Central memory CD8-positive, alpha-beta T cell (primary cell): ENCODE data around the gene S100A9.
"Not testable (repeated sequence)": the region's sequence is repeated elsewhere in the genome, so short reads cannot be mapped to it uniquely, and the experiment has no call there.

Experiments used
- ATAC-seq: fragments of 150-1000 bp; cut with Tn5 transposase; replicated peaks from 2 replicates; pipeline ENCODE4 v1.10.0; 2022; ENCODE audit warnings: mild to moderate bottlenecking, moderate FRiP score, moderate number of reproducible peaks; ENCODE audit not compliant: poor library complexity, severe bottlenecking; ENCODE audit errors: extremely low read depth
- DNase-seq, 2 donors: peaks; one replicate each; pipeline ENCODE4 v3.0.0; 2021; ENCODE audit warnings: low spot score in 2 of 2
- H3K27ac Mint-ChIP-seq: one replicate; pipeline ENCODE4 v1.8.0; 2022; ENCODE audit warnings: low read depth, mild to moderate bottlenecking, moderate library complexity, mixed read lengths
- H3K27me3 Mint-ChIP-seq: one replicate; pipeline ENCODE4 v1.8.0; 2022; ENCODE audit warnings: mixed read lengths
- H3K36me3 Mint-ChIP-seq: one replicate; pipeline ENCODE4 v1.8.0; 2022; ENCODE audit warnings: mild to moderate bottlenecking, moderate library complexity, mixed read lengths; ENCODE audit not compliant: insufficient read depth
- H3K4me1 Mint-ChIP-seq: one replicate; pipeline ENCODE4 v1.8.0; 2022; ENCODE audit warnings: mixed read lengths
- H3K4me3 Mint-ChIP-seq: one replicate; pipeline ENCODE4 v1.8.0; 2022; ENCODE audit warnings: mild to moderate bottlenecking, moderate library complexity, mixed read lengths
- H3K9me3 Mint-ChIP-seq: one replicate; pipeline ENCODE4 v1.8.0; 2022; ENCODE audit warnings: mixed read lengths

Gene S100A9

GRCh38 chr1:153337980-153338853 lies 19.4 kb upstream of the S100A9 start:
- DNase-seq, result no peak
- no peak overlapping the region for H3K27ac Mint-ChIP-seq
- H3K4me3 Mint-ChIP-seq, result no peak overlapping the region
- H3K36me3 Mint-ChIP-seq, result no peaks in the 10 kb centered on the region
- H3K4me1 Mint-ChIP-seq, result peaks cover 4% of the 10 kb centered on the region
- no peak for ATAC-seq
- H3K27me3 Mint-ChIP-seq, result peaks cover 54% of the 10 kb centered on the region
- H3K9me3 Mint-ChIP-seq, result no peaks in the 10 kb centered on the region

- Mint-ChIP-seq H3K4me3 (no peak overlapping the region), H3K36me3 (no peaks in the 10 kb centered on the region), H3K4me1 (peaks cover 10% of the 10 kb centered on the region), H3K27me3 (peaks cover 63% of the 10 kb centered on the region), H3K27ac (no peak overlapping the region), H3K9me3 (no peaks in the 10 kb centered on the region)
- ATAC-seq (no peak), DNase-seq (peak in 1 of 2 donors; percentile 7)
Observed at GRCh38 chr1:153339802-153340201, 17.9 kb upstream of the S100A9 start.

- no peak for ATAC-seq
- Mint-ChIP-seq H3K4me1 (peaks cover 12% of the 10 kb centered on the region), H3K4me3 (no peak overlapping the region), H3K27me3 (peaks cover 68% of the 10 kb centered on the region), H3K27ac (no peak overlapping the region), H3K9me3 (no peaks in the 10 kb centered on the region), H3K36me3 (no peaks in the 10 kb centered on the region)
- peak in 1 of 2 donors; percentile 8 for DNase-seq
Observed at GRCh38 chr1:153340356-153340755, 17.3 kb upstream of the S100A9 start.

GRCh38 chr1:153341431-153341934 lies 16.2 kb upstream of the S100A9 start:
- Mint-ChIP-seq H3K27me3 (peaks cover 80% of the 10 kb centered on the region), H3K36me3 (no peaks in the 10 kb centered on the region), H3K27ac (no peak overlapping the region), H3K4me1 (peaks cover 23% of the 10 kb centered on the region), H3K9me3 (no peaks in the 10 kb centered on the region), H3K4me3 (no peak overlapping the region)
- DNase-seq (peak in 1 of 2 donors; percentile 5), ATAC-seq (no peak)

GRCh38 chr1:153342178-153342577 lies 15.5 kb upstream of the S100A9 start:
- Mint-ChIP-seq H3K27me3 (peaks cover 86% of the 10 kb centered on the region), H3K9me3 (no peaks in the 10 kb centered on the region), H3K4me3 (no peak overlapping the region), H3K27ac (no peak overlapping the region), H3K36me3 (no peaks in the 10 kb centered on the region), H3K4me1 (peaks cover 26% of the 10 kb centered on the region)
- DNase-seq (no peak), ATAC-seq (no peak)

GRCh38 chr1:153343040-153343681 lies 14.5 kb upstream of the S100A9 start:
- no peak for ATAC-seq
- no peak overlapping the region for H3K27ac Mint-ChIP-seq

GRCh38 chr1:153343811-153344717 lies 13.6 kb upstream of the S100A9 start:
- Mint-ChIP-seq H3K4me3 (no peak overlapping the region), H3K9me3 (no peaks in the 10 kb centered on the region), H3K27me3 (peaks cover 86% of the 10 kb centered on the region), H3K36me3 (no peaks in the 10 kb centered on the region), H3K4me1 (peaks cover 26% of the 10 kb centered on the region), H3K27ac (no peak overlapping the region)
- ATAC-seq (no peak), DNase-seq (no peak)

More at GRCh38 chr1:153343040-153343681, 14.5 kb upstream of the S100A9 start:
- H3K27me3 Mint-ChIP-seq, result peaks cover 86% of the 10 kb centered on the region
- H3K36me3 Mint-ChIP-seq, result no peaks in the 10 kb centered on the region
- H3K9me3 Mint-ChIP-seq, result no peaks in the 10 kb centered on the region
- H3K4me1 Mint-ChIP-seq, result peaks cover 26% of the 10 kb centered on the region
- DNase-seq, result no peak
- H3K4me3 Mint-ChIP-seq, result no peak overlapping the region

GRCh38 chr1:153344718-153345025 lies 13.0 kb upstream of the S100A9 start:
- H3K27ac Mint-ChIP-seq, result no peak overlapping the region
- ATAC-seq (no peak), DNase-seq (peak in 1 of 2 donors; percentile 4)
- H3K36me3 Mint-ChIP-seq, result no peaks in the 10 kb centered on the region
- no peak overlapping the region for H3K4me3 Mint-ChIP-seq
- no peaks in the 10 kb centered on the region for H3K9me3 Mint-ChIP-seq
- peaks cover 91% of the 10 kb centered on the region for H3K27me3 Mint-ChIP-seq
- H3K4me1 Mint-ChIP-seq, result peaks cover 25% of the 10 kb centered on the region

GRCh38 chr1:153345187-153346076 lies 12.2 kb upstream of the S100A9 start:
- peak in 1 of 2 donors; percentile 8 for DNase-seq
- peak overlapping the region; percentile 29 for H3K4me3 Mint-ChIP-seq
- no peak for ATAC-seq
- peaks cover 99% of the 10 kb centered on the region for H3K27me3 Mint-ChIP-seq
- H3K4me1 Mint-ChIP-seq, result peaks cover 22% of the 10 kb centered on the region
- no peaks in the 10 kb centered on the region for H3K9me3 Mint-ChIP-seq
- no peaks in the 10 kb centered on the region for H3K36me3 Mint-ChIP-seq
- H3K27ac Mint-ChIP-seq, result no peak overlapping the region

- Mint-ChIP-seq H3K4me3 (peak overlapping the region; percentile 29), H3K27ac (no peak overlapping the region), H3K36me3 (no peaks in the 10 kb centered on the region), H3K27me3 (peaks cover 92% of the 10 kb centered on the region), H3K9me3 (no peaks in the 10 kb centered on the region), H3K4me1 (peaks cover 22% of the 10 kb centered on the region)
- peak in 1 of 2 donors; percentile 12 for DNase-seq
- ATAC-seq, result no peak
Observed at GRCh38 chr1:153346077-153346723, 11.5 kb upstream of the S100A9 start.

GRCh38 chr1:153347049-153347448 lies 10.6 kb upstream of the S100A9 start:
- H3K9me3 Mint-ChIP-seq, DNase-seq, H3K36me3 Mint-ChIP-seq, H3K4me3 Mint-ChIP-seq, H3K27ac Mint-ChIP-seq, ATAC-seq: not testable (repeated sequence)
- peaks cover 84% of the 10 kb centered on the region for H3K27me3 Mint-ChIP-seq
- peaks cover 22% of the 10 kb centered on the region for H3K4me1 Mint-ChIP-seq
